Tibial nerve (tissue), 4 donors: Measurements from ENCODE around the gene HOATZ. TPM values are rescaled to one million over a fixed set of nuclear protein-coding genes. Genes with fewer than 3 reads are reported as not detected.

Experiments
- DNase-seq, 2 donors: peaks; one replicate each; pipeline ENCODE4 v3.0.0-alpha.2; 2019; ENCODE audit warnings: low spot score in 2 of 2
- H3K27ac ChIP-seq, 4 donors: fragments of 200-600 bp; sonication (generic) in 3 of 4; one replicate each; pipeline ENCODE4 v1.5.1; 2017 to 2019; ENCODE audit warnings: mild to moderate bottlenecking in 1 of 4
- H3K27me3 ChIP-seq, 2 donors: fragments of 200-600 bp; sonication (generic) in 1 of 2; one replicate each; pipeline versions ENCODE4 v1.5.1 to v1.6.0; 2017 to 2019
- H3K36me3 ChIP-seq, 3 donors: fragments of 200-600 bp; sonication (generic); one replicate each; pipeline ENCODE4 v1.5.1; 2018 to 2019
- H3K4me1 ChIP-seq, 4 donors: fragments of 200-600 bp; sonication (generic) in 3 of 4; one replicate each; pipeline ENCODE4 v1.5.1; 2017 to 2019
- H3K4me3 ChIP-seq, 4 donors: fragments of 200-600 bp; sonication (generic) in 3 of 4; one replicate each; pipeline ENCODE4 v1.5.1; 2017 to 2019; ENCODE audit warnings: mild to moderate bottlenecking in 1 of 4, moderate library complexity in 1 of 4
- H3K9me3 ChIP-seq, 4 donors: fragments of 200-600 bp; sonication (generic) in 3 of 4; one replicate each; pipeline ENCODE4 v1.5.1; 2017 to 2019
- CTCF ChIP-seq, 5 experiments: fragments of 200-600 bp in 3 of 5; fragments of 450-650 bp in 2 of 5; sonication (generic) in 3 of 5; IDR thresholded peaks; one replicate each; pipeline ENCODE4 v1.5.1; 2016 to 2019; ENCODE audit warnings: antibody characterized with exemption in 5 of 5, mild to moderate bottlenecking in 3 of 5, moderate library complexity in 2 of 5
- EP300 ChIP-seq, 2 donors: sonication (generic); formaldehyde crosslinking; IDR thresholded peaks; one replicate each; pipeline ENCODE4 v1.6.1; 2017; ENCODE audit warnings: antibody characterized with exemption in 2 of 2, mild to moderate bottlenecking in 1 of 2
- POLR2A ChIP-seq, 2 donors: fragments of 450-650 bp; IDR thresholded peaks; one replicate each; pipeline ENCODE4 v1.6.1; 2017; ENCODE audit warnings: antibody characterized with exemption in 2 of 2, mild to moderate bottlenecking in 2 of 2, moderate library complexity in 2 of 2
- WGBS, 2 donors: methylation state at CpG; one replicate each; pipeline ENCODE4 v1.1.5; 2018; 5-methylcytosine and 5-hydroxymethylcytosine counted together
- total RNA-seq, 4 donors: library from RNA; depleted of rRNA; stranded (reverse); fragments of >200 nt; gene quantifications; one replicate each; pipeline ENCODE4 v1.1.0, GENCODE V29; 2016

HOATZ gene
- total RNA-seq, 4 donors from 2014 or later, result not detected

- TF ChIP-seq EP300 (IDR thresholded peaks at IDR 0.05), result no peak
- TF ChIP-seq POLR2A (IDR thresholded peaks at IDR 0.05), result no peak
- H3K4me3 ChIP-seq, result no peak overlapping the region
- H3K9me3 ChIP-seq, result no peaks in the 10 kb centered on the region
- 80% methylated on average over 9 to 11 of the region's 11 CpGs for WGBS, 2 donors
- no peak for DNase-seq
- no peaks in the 10 kb centered on the region for H3K4me1 ChIP-seq
- no peaks in the 10 kb centered on the region for H3K27me3 ChIP-seq
- H3K36me3 ChIP-seq, result peaks cover 0 to 50% (median 0%) of the 10 kb centered on the region in 3 donors
- H3K27ac ChIP-seq, result no peak overlapping the region
Observed at GRCh38 chr11:111549196-111549868, 34.8 kb downstream of the HOATZ start.

GRCh38 chr11:111549869-111550203 lies 35.3 kb downstream of the HOATZ start:
- 62 to 63% methylated on average over 3 of the region's 3 CpGs for WGBS, 2 donors
- Histone ChIP-seq H3K4me3 (no peak overlapping the region), H3K27ac (no peak overlapping the region), H3K36me3 (peaks cover 0 to 50% (median 0%) of the 10 kb centered on the region in 3 donors), H3K27me3 (no peaks in the 10 kb centered on the region), H3K9me3 (no peaks in the 10 kb centered on the region), H3K4me1 (no peaks in the 10 kb centered on the region)
- no peak for DNase-seq
- TF ChIP-seq POLR2A (IDR thresholded peaks at IDR 0.05) (no peak), CTCF (IDR thresholded peaks at IDR 0.05) (no peak), EP300 (IDR thresholded peaks at IDR 0.05) (no peak)

- H3K9me3 ChIP-seq, result no peaks in the 10 kb centered on the region
- TF ChIP-seq EP300 (IDR thresholded peaks at IDR 0.05) (no peak), POLR2A (IDR thresholded peaks at IDR 0.05) (no peak), CTCF (IDR thresholded peaks at IDR 0.05) (no peak)
- H3K36me3 ChIP-seq, result peaks cover 0 to 50% (median 0%) of the 10 kb centered on the region in 3 donors
- WGBS, 2 donors, result 75 to 83% methylated on average over 2 of the region's 2 CpGs
- no peak overlapping the region for H3K4me3 ChIP-seq
- H3K4me1 ChIP-seq, result no peaks in the 10 kb centered on the region
- DNase-seq, result no peak
- H3K27me3 ChIP-seq, result no peaks in the 10 kb centered on the region
- no peak overlapping the region for H3K27ac ChIP-seq
Observed at GRCh38 chr11:111550258-111550657, 35.7 kb downstream of the HOATZ start.

GRCh38 chr11:111554532-111554931 lies 40.0 kb downstream of the HOATZ start:
- peaks cover 0 to 7% (median 0%) of the 10 kb centered on the region in 4 donors for H3K9me3 ChIP-seq
- H3K27me3 ChIP-seq, result no peaks in the 10 kb centered on the region
- DNase-seq, result no peak
- H3K4me1 ChIP-seq, result peaks cover 0 to 7% (median 0%) of the 10 kb centered on the region in 4 donors
- no peak for TF ChIP-seq CTCF (IDR thresholded peaks at IDR 0.05)
- TF ChIP-seq EP300 (IDR thresholded peaks at IDR 0.05), result no peak
- no peak for TF ChIP-seq POLR2A (IDR thresholded peaks at IDR 0.05)
- no peak overlapping the region for H3K27ac ChIP-seq
- H3K4me3 ChIP-seq, result no peak overlapping the region
- peaks cover 0 to 21% (median 0%) of the 10 kb centered on the region in 3 donors for H3K36me3 ChIP-seq

- Histone ChIP-seq H3K36me3 (peaks cover 0 to 20% (median 0%) of the 10 kb centered on the region in 3 donors), H3K4me1 (peaks cover 0 to 7% (median 0%) of the 10 kb centered on the region in 4 donors), H3K27ac (no peak overlapping the region), H3K27me3 (no peaks in the 10 kb centered on the region), H3K9me3 (peaks cover 0 to 7% (median 0%) of the 10 kb centered on the region in 4 donors), H3K4me3 (no peak overlapping the region)
- TF ChIP-seq CTCF (IDR thresholded peaks at IDR 0.05), result no peak
- DNase-seq, result no peak
Observed at GRCh38 chr11:111555255-111555654, 40.7 kb downstream of the HOATZ start.
